ENCODE data around the gene TRAPPC11. TPM values are rescaled to one million over a fixed set of nuclear protein-coding genes. Genes with fewer than 3 reads are reported as not detected.

TRAPPC11 gene
- total RNA-seq, 4 donors from 2014 or later: 34.6 to 84.1 (median 41.8) TPM

DNA sequence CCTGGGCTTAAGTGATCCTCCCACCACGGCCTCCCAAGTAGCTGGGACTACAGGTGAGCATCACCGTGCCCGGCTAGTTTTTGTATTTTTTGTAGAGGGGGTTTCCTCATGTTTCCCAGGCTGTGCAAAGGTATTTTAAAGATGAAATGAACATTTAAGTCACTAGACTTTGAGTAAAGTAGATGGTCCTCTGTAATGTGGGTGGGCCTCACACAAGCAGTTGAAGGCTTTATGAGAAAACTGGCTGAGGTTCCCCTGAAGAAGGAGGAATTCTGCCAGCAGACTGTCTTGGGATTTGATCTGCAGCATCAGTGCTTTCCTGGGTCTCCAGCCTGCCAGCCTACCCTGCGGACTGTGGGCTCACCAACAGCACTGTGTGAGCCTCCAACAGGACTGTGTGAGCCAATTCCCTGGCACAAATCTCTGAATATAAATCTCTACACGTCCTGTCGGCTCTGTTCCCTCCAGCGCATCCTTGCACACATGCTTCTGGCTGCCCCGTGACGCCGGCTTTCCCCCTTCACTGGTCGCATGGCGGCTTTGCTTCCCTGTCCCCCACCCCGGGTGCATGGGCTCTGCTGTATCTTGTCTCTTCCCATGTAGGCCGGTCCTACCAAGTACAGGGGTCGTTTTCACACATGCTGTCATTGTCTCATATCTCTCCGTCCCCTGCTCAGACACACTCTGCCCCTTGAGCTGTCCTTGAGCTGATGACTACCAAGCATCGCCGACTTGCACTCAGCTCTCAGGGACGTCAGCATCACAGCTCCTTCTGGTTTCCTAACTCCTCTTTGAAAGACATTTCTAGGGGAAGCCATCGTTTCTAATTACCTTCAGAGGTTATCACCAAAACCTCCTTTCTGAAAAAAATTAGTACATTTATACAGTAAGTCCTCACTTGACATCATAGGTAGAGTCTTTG is 46.5 kb upstream of the TRAPPC11 start:
- no peaks in the 10 kb centered on the region for H3K36me3 ChIP-seq
- no peaks in the 10 kb centered on the region for H3K27me3 ChIP-seq
- H3K4me3 ChIP-seq (replicated peaks in 1 of 3): no peak overlapping the region
- 91% methylated on average over 20 of the region's 20 CpGs for WGBS, 2 donors
- H3K9me3 ChIP-seq: no peaks in the 10 kb centered on the region
- no peak for TF ChIP-seq POLR2A (IDR thresholded peaks at IDR 0.05)
- TF ChIP-seq, protein P1, sequence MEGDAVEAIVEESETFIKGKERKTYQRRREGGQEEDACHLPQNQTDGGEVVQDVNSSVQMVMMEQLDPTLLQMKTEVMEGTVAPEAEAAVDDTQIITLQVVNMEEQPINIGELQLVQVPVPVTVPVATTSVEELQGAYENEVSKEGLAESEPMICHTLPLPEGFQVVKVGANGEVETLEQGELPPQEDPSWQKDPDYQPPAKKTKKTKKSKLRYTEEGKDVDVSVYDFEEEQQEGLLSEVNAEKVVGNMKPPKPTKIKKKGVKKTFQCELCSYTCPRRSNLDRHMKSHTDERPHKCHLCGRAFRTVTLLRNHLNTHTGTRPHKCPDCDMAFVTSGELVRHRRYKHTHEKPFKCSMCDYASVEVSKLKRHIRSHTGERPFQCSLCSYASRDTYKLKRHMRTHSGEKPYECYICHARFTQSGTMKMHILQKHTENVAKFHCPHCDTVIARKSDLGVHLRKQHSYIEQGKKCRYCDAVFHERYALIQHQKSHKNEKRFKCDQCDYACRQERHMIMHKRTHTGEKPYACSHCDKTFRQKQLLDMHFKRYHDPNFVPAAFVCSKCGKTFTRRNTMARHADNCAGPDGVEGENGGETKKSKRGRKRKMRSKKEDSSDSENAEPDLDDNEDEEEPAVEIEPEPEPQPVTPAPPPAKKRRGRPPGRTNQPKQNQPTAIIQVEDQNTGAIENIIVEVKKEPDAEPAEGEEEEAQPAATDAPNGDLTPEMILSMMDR (IDR thresholded peaks at IDR 0.05): no peak
- intact Hi-C loops (cut with DNase I): no loop called here
- H3K27ac ChIP-seq: no peak overlapping the region
- peaks cover 7 to 18% of the 10 kb centered on the region in 2 donors for H3K4me1 ChIP-seq
- DNase-seq: no peak

DNA sequence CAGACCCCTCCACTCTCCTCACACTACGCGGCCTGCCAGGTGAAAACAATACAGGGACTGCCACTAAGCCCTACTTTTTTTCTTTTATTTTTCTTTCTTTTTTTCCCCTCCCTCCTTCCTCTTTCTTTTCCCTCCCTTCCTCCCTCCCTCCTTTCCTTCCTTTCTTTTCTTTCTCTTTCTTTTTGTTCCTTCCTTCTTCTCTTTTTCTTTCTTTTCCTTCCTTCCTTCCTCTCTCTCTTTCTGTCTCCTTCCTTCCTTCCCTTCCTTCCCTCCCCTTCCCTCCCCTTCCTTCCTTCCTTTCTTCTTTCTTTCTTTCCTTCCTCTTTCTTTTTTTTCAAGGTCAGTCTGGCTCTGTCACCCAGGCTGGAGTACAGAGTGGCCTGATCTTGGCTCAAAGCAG is 42.0 kb upstream of the TRAPPC11 start:
- H3K27ac ChIP-seq: no peak overlapping the region
- no peaks in the 10 kb centered on the region for H3K4me1 ChIP-seq
- 94 to 97% methylated on average over 2 of the region's 2 CpGs for WGBS, 2 donors
- TF ChIP-seq, protein P1 (IDR thresholded peaks at IDR 0.05): no peak
- no peaks in the 10 kb centered on the region for H3K36me3 ChIP-seq
- H3K9me3 ChIP-seq: no peaks in the 10 kb centered on the region
- no peak for DNase-seq
- intact Hi-C loops (cut with DNase I): no loop called here
- H3K4me3 ChIP-seq (replicated peaks in 1 of 3): no peak overlapping the region
- no peaks in the 10 kb centered on the region for H3K27me3 ChIP-seq

DNA sequence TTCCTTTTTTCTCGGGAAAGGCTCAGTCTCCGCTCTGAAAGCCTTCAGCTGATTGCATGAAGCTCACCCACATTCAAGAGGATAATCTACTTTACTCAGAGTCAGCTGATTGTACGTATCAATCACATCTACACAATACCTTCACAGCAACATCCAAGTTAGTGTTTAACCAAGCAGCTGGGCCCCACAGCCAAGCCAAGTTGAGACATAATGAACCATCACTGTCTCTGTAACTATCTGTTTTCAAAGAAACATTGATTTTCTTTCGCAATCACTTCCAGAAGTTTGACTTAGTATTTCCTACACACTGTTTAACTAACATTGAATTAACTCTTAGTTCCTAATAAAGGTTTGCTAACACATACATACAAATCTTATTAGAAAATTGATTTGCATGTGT is 40.4 kb upstream of the TRAPPC11 start:
- TF ChIP-seq, protein P1 (IDR thresholded peaks at IDR 0.05): no peak
- no peak for TF ChIP-seq POLR2A (IDR thresholded peaks at IDR 0.05)
- no peak for DNase-seq
- Histone ChIP-seq H3K27me3 (no peaks in the 10 kb centered on the region), H3K36me3 (no peaks in the 10 kb centered on the region), H3K4me1 (no peaks in the 10 kb centered on the region), H3K27ac (no peak overlapping the region), H3K9me3 (no peaks in the 10 kb centered on the region), H3K4me3 (replicated peaks in 1 of 3) (no peak overlapping the region)
- intact Hi-C loops (cut with DNase I): no loop called here
- WGBS, 2 donors: 85 to 86% methylated on average over 4 of the region's 4 CpGs

DNA sequence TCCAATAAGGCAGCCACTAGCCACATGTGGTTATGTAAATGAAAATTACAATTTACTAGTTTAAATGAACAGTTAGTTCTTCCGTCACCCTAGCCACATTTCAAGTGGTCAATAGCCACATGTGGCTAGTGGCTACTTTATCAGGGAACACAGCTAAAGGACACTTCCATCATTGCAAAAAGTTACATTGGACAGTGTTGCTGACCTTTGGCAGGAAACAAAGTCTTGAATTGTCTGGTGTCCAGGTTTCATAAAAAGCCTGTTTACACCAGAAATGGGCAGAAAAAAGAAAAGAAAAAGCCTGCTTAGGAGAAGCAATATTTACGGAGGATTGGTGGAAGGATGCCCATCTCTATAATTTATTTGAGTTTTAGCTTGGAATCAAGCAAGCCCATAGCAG is 38.7 kb upstream of the TRAPPC11 start:
- no peak overlapping the region for H3K4me3 ChIP-seq (replicated peaks in 1 of 3)
- H3K9me3 ChIP-seq: no peaks in the 10 kb centered on the region
- no peaks in the 10 kb centered on the region for H3K4me1 ChIP-seq
- no peak for DNase-seq
- H3K27ac ChIP-seq: no peak overlapping the region
- TF ChIP-seq POLR2A (IDR thresholded peaks at IDR 0.05): no peak
- TF ChIP-seq, protein P1 (IDR thresholded peaks at IDR 0.05): no peak
- no peaks in the 10 kb centered on the region for H3K36me3 ChIP-seq
- no peaks in the 10 kb centered on the region for H3K27me3 ChIP-seq
- intact Hi-C loops (cut with DNase I): no loop called here
- 70 to 88% methylated on average over 2 of the region's 2 CpGs for WGBS, 2 donors

DNA sequence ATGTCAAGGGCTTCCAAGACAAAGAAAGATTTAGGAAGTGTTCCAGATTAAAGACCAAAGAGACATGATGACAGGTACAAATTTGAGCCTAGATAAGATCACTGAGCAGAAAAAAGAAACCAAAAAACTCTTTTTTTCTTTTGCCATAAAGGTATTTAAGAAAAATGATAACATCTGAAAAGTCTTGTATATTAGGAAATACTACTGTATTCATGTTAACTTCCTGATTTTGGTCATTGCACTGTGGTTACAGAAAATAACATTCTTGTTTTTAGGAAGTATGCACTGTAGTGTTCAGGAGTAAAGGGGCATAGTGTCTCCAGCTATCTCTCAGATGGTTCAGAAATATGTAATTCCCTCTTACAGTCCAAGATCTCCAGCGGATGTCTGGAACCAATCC is 37.2 kb upstream of the TRAPPC11 start:
- H3K27ac ChIP-seq: no peak overlapping the region
- intact Hi-C loops (cut with DNase I): no loop called here
- TF ChIP-seq, protein P1 (IDR thresholded peaks at IDR 0.05): no peak
- no peak for TF ChIP-seq POLR2A (IDR thresholded peaks at IDR 0.05)
- no peaks in the 10 kb centered on the region for H3K36me3 ChIP-seq
- H3K4me3 ChIP-seq (replicated peaks in 1 of 3): no peak overlapping the region
- H3K27me3 ChIP-seq: no peaks in the 10 kb centered on the region
- H3K9me3 ChIP-seq: no peaks in the 10 kb centered on the region
- no peaks in the 10 kb centered on the region for H3K4me1 ChIP-seq
- DNase-seq: no peak
- 71 to 82% methylated on average over 1 of the region's 1 CpG for WGBS, 2 donors

Measured in thyroid gland (tissue), 4 donors.